Neural cell (in vitro differentiated cells): Measurements from ENCODE around the gene DHX34. TPM values are rescaled to one million over a fixed set of nuclear protein-coding genes. Genes with fewer than 3 reads are reported as not detected.
"Not testable (repeated sequence)": the region's sequence is repeated elsewhere in the genome, so short reads cannot be mapped to it uniquely, and the experiment has no call there.

ENCODE experiments used
- H2AFZ ChIP-seq: fragments of 200-600, 300-800 bp; sonication (generic), shearing (Covaris generic); 2 replicates; pipeline ENCODE4 v1.6.0; 2014; ENCODE audit warnings: low read depth, mild to moderate bottlenecking, antibody characterized with exemption, low read length, moderate library complexity
- H3F3A ChIP-seq: fragments of 200-600 bp; shearing (Covaris generic); 2 replicates; pipeline ENCODE4 v1.6.1; 2016; ENCODE audit warnings: mild to moderate bottlenecking, moderate library complexity, mixed read lengths, antibody characterized with exemption, low read length; ENCODE audit not compliant: insufficient read depth, poor library complexity, severe bottlenecking
- H3K27ac ChIP-seq: fragments of 200-600, 300-800 bp; sonication (generic), shearing (Covaris generic); 2 replicates; pipeline ENCODE4 v1.5.1; 2014; ENCODE audit warnings: mild to moderate bottlenecking, low read length, moderate library complexity
- H3K27me3 ChIP-seq: fragments of 300-800, 200-600 bp; sonication (generic), shearing (Covaris generic); 2 replicates; pipeline ENCODE4 v1.6.0; 2014; ENCODE audit warnings: mild to moderate bottlenecking, low read depth, low read length, moderate library complexity; ENCODE audit not compliant: insufficient read depth
- H3K36me3 ChIP-seq: fragments of 300-800, 200-600 bp; sonication (generic), shearing (Covaris generic); 2 replicates; pipeline ENCODE4 v1.5.1; 2014; ENCODE audit warnings: mild to moderate bottlenecking, antibody characterized with exemption, low read length, moderate library complexity; ENCODE audit not compliant: insufficient read depth
- H3K4me2 ChIP-seq: fragments of 300-800, 200-600 bp; sonication (generic), shearing (Covaris generic); 2 replicates; pipeline ENCODE4 v1.6.0; 2014; ENCODE audit warnings: mild to moderate bottlenecking, low read length
- H3K4me3 ChIP-seq: fragments of 300-800, 200-600 bp; sonication (generic), shearing (Covaris generic); 2 replicates; pipeline ENCODE4 v1.5.1; 2014; ENCODE audit warnings: mild to moderate bottlenecking, low read length, moderate library complexity
- H3K79me2 ChIP-seq: fragments of 200-600 bp; shearing (Covaris generic); replicated peaks from 2 replicates; pipeline ENCODE4 v1.6.0; 2014; ENCODE audit warnings: mild to moderate bottlenecking, low read length, moderate library complexity; ENCODE audit not compliant: insufficient read depth
- H3K9ac ChIP-seq: fragments of 300-800, 200-600 bp; sonication (generic), shearing (Covaris generic); 2 replicates; pipeline ENCODE4 v1.6.1; 2016; ENCODE audit warnings: mild to moderate bottlenecking, low read length, mixed read lengths
- H3K9me2 ChIP-seq: fragments of 200-600 bp; shearing (Covaris generic); 2 replicates; pipeline ENCODE4 v1.6.1; 2016; ENCODE audit warnings: mild to moderate bottlenecking, low read length, mixed read lengths; ENCODE audit not compliant: insufficient read depth
- H3K9me3 ChIP-seq: fragments of 200-600, 300-800 bp; sonication (generic), shearing (Covaris generic); 2 replicates; pipeline ENCODE4 v1.6.1; 2016; ENCODE audit warnings: mild to moderate bottlenecking, mixed run types, low read length, moderate library complexity, mixed read lengths
- H4K20me1 ChIP-seq: fragments of 200-600 bp; shearing (Covaris generic); 2 replicates; pipeline ENCODE4 v1.6.1; 2016; ENCODE audit warnings: mild to moderate bottlenecking, mixed run types; ENCODE audit not compliant: insufficient read depth
- CTCF ChIP-seq: fragments of 450-650 bp; IDR thresholded peaks from 2 replicates; pipeline ENCODE4 v1.5.1; 2014; ENCODE audit warnings: antibody characterized with exemption, mild to moderate bottlenecking, moderate library complexity; ENCODE audit not compliant: poor library complexity, severe bottlenecking
- EP300 ChIP-seq: fragments of 450-650 bp; conservative IDR thresholded peaks from 2 replicates; pipeline ENCODE4 v1.6.1; 2014; ENCODE audit warnings: antibody characterized with exemption, mild to moderate bottlenecking, moderate library complexity; ENCODE audit not compliant: poor library complexity, severe bottlenecking
- EZH2 ChIP-seq: fragments of 200-600, 300-800 bp; shearing (Covaris generic), sonication (generic); IDR thresholded peaks from 2 replicates; pipeline ENCODE4 v1.6.1; 2014; ENCODE audit warnings: antibody characterized with exemption, low read length, borderline replicate concordance, mild to moderate bottlenecking; ENCODE audit not compliant: insufficient read depth, poor library complexity, severe bottlenecking
- MXI1 ChIP-seq: fragments of 450-650 bp; conservative IDR thresholded peaks from 2 replicates; pipeline ENCODE4 v1.6.1; 2014; ENCODE audit warnings: antibody characterized with exemption, mild to moderate bottlenecking; ENCODE audit not compliant: poor library complexity, severe bottlenecking
- POLR2AphosphoS5 ChIP-seq: IDR thresholded peaks from 2 replicates; pipeline ENCODE4 v1.6.1; 2012
- RAD21 ChIP-seq: fragments of 450-650 bp; conservative IDR thresholded peaks from 2 replicates; pipeline ENCODE4 v1.6.1; 2014; ENCODE audit warnings: antibody characterized with exemption, mild to moderate bottlenecking, moderate library complexity
- REST ChIP-seq: IDR thresholded peaks from 2 replicates; pipeline ENCODE4 v1.6.1; 2012; ENCODE audit warnings: borderline replicate concordance
- SMC3 ChIP-seq: fragments of 450-650 bp; conservative IDR thresholded peaks from 2 replicates; pipeline ENCODE4 v1.6.1; 2014; ENCODE audit warnings: antibody characterized with exemption, mild to moderate bottlenecking, moderate library complexity; ENCODE audit not compliant: poor library complexity
- TAF1 ChIP-seq: IDR thresholded peaks from 2 replicates; pipeline ENCODE4 v1.6.1; 2012; ENCODE audit warnings: low read depth
- polyA minus RNA-seq: library from RNA; depleted of rRNA, polyadenylated mRNA; stranded (reverse); fragments of >200 nt; gene quantifications from 2 replicates; pipeline ENCODE4 v1.2.3, GENCODE V29; 2014
- polyA plus RNA-seq: library from polyadenylated mRNA; depleted of rRNA; stranded (reverse); fragments of >200 nt; gene quantifications from 2 replicates; pipeline ENCODE4 v1.2.3, GENCODE V29; 2014

The DHX34 gene
- 11.7 and 14.8 TPM in 2 replicates for polyA plus RNA-seq
- polyA minus RNA-seq = 22.9 and 24.1 TPM in 2 replicates

- Histone ChIP-seq H4K20me1 (no peaks in the 10 kb centered on the region), H3K79me2 (peaks cover 12% of the 10 kb centered on the region), H3K9ac (peak within 1 kb of the TSS; percentile 67), H3K27ac (peak within 1 kb of the TSS; percentile 54), H3K9me3 (no peaks in the 10 kb centered on the region), H3K36me3 (no peaks in the 10 kb centered on the region), H2AFZ (peak within 1 kb of the TSS; percentile 54), H3K27me3 (no peaks in the 10 kb centered on the region), H3F3A (no peaks in the 10 kb centered on the region), H3K4me2 (peak within 1 kb of the TSS; percentile 90), H3K4me3 (peak within 1 kb of the TSS; percentile 81), H3K9me2 (no peaks in the 10 kb centered on the region)
- TF ChIP-seq SMC3 = peak; percentile 69
- TF ChIP-seq RAD21 = peak; percentile 62
- TF ChIP-seq POLR2AphosphoS5 = peak; percentile 89
- TF ChIP-seq TAF1 = peak; percentile 26
- TF ChIP-seq EZH2 = no peak
- TF ChIP-seq CTCF = peak; percentile 100
- TF ChIP-seq EP300 = no peak
- peak; percentile 95 for TF ChIP-seq MXI1
- TF ChIP-seq REST = peak; percentile 22
Measured at GRCh38 chr19:47348819-47349795, at the start of gene DHX34. Gene DHX34, plus strand, starts transcription at chr19:47349315. Its CDS starts 3,716 bp downstream, at chr19:47353031.

- not testable (repeated sequence) for H3K9me3 ChIP-seq, H3F3A ChIP-seq, H3K27ac ChIP-seq, H3K4me2 ChIP-seq, H3K4me3 ChIP-seq, H3K36me3 ChIP-seq, H3K79me2 ChIP-seq, H3K9ac ChIP-seq, H3K27me3 ChIP-seq, H2AFZ ChIP-seq, H3K9me2 ChIP-seq, H4K20me1 ChIP-seq
Measured at GRCh38 chr19:47300867-47301266, 48.2 kb upstream of the DHX34 start.
